NCI-H748 (cell line): ENCODE results near the gene TMX3.
A peak's percentile ranks its signal among the peaks of the same experiment; 100 is the strongest.

ENCODE experiments used
- DNase-seq: peaks from one replicate; lab custom pipeline; 2025; ENCODE audit not compliant: unreplicated experiment; lab: John Stamatoyannopoulos, UW

The TMX3 gene

DNA sequence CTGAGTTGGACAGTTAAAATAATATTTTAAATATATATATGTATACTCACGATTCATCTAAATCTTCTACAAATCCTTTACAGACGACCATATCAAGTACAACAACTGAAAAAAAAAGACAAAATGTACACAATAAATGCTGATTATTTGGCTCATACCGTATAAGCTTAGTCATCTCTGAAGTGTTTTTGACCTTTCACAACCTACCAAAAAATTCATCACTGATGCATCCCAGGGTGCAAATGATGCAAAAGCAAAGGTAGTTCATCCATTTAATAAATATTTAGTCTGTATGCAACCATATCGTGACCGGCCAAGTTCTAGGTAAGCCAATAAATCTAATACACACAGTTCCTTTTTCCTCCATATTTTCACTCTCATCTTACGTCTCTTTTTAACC, 1.1 kb downstream of the TMX3 start:
- DNase-seq, result no peak

DNA sequence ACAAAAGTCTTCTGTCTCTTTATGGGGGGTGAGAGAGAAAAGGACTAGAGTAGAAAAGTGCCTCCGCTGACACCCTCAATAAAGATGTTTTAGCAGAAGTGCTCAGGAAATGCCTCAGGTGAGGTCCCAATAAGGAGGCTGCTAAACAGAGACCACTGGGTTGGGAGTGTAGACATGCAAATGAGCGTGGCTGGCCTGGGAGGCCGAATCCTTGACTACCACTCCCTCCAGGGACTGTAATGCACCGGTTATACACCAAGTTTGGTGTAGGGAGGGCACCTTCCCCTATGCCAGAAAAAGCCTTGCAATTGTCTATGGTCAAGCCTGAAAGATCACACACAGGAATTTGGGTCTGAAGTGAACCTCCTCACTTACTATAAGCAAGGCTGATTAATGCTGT, 1.8 kb downstream of the TMX3 start:
- DNase-seq, result no peak

DNA sequence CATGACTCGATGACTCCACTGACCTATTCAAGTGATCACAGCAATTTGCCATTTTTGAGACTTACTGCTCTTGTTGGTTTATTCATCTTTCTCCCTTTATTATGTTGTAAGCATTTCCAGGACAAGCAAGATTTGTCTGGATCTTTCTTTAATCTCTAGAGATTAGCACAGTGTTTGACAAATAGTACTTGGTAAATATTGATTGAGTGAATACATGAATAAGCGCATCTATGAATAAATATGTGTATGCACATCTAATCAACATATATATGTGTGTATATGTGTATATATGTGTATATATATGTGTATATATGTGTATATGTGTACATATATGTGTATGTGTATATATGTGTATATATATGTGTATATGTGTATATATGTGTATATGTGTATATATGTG, 7.3 kb downstream of the TMX3 start:
- no peak for DNase-seq

DNA sequence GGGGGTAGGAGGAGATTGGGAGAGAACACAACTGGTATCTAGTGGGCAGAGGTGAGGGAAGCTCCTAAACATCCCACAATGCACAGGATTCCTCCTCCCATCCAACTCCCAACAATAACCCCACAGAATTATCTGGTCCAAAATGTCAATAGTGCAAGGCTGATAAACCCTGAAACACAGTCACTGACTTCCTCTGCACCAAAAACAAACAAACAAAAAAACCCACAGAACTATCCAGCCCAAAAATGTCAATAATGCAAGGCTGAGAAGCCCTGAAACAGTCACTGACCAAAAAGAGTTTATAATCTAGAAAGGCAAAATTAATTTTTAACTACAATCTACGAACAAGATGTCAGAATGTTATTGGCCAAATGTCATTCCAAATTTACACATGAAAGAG, 9.8 kb downstream of the TMX3 start:
- no peak for DNase-seq

DNA sequence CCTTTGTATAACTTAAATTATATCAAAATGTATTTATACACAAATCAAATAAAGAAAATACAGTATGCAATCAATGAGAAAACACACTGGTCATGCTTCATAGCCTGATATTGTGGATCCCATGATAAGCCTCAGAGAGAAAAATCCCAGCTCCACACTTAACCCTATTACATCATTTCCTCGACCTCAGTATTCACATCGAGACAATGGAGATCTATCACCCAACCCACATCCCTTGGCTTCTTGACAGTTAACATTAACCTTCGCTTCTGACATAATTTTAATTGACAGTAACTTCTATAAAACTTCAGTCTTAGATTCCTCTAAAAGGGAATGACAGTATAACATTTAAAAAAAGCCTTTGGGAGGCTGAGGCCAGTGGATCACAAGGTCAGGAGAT, 11.6 kb downstream of the TMX3 start:
- no peak for DNase-seq

DNA sequence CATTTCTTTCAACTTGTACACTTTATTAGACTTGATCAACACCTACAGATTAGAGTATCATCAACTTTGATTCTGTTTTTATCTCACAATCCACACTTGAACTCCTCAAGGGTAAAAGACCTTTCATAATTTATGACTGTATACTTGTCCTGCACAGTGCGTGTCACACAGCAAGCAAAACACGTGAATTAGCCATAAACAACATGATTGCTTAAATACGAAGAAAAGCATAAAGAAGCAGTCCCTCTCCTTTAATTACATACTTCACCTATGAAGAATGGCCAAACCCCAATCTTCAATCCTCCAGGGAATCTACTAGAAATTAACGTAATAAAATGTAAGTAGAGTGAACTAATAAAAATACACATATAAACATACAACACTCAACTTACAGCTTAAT, 13.6 kb downstream of the TMX3 start:
- DNase-seq, result no peak

DNA sequence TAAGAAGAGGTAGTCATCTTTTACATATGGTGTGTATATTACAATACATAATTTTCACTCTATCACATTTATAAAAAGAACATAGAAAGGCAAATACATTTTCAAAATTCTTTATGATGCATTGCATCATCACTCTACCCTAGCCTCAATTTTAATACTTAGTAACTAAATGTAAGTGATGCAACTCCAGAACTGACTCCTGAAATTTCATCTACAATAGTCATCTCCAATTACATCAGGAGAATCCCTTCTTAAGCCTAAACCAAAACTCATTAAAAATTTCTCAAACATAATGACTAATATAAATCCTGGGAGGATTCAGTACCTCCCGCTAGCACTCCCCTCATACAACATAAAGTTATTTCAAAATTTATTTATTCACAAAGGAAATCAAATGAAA, 15.9 kb downstream of the TMX3 start:
- DNase-seq, result no peak

DNA sequence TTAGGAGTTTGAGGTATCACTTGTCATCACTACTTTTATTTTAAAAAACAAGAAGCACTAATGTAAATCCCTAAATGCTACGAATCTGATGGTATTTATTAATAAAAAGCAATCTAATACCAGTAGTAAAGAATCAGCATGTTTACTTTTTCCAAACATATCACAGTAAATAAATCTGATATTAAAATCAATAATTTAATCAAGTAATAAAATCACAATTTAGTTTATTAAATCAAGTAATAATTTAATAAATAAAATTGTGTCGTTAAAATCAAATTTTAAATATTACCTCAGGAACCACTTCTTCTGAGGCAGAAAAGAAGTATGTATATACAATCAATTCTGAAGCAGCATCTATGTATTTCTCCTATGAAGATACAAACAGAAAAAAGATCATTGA, 18.0 kb downstream of the TMX3 start:
- DNase-seq, result no peak

DNA sequence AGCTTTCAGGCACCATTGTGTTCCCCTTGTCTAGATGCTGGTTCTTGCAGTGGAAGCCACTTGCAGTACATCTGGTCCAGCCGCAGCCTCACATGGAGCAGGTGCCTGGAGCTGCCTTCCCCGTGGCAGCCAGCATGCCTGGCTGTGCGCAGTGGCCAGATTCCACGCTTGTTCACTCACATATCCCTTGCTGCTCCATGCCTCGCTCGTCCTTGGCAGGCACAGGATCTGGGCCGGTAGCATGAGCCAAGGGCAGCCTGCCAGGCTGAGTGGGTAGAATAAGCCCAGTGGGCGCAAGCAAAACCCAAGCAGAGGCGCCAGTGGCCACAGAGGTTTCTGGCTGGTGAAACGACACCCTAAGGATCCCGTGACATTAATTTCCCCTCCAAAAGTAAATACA, 20.6 kb downstream of the TMX3 start:
- DNase-seq, result no peak

DNA sequence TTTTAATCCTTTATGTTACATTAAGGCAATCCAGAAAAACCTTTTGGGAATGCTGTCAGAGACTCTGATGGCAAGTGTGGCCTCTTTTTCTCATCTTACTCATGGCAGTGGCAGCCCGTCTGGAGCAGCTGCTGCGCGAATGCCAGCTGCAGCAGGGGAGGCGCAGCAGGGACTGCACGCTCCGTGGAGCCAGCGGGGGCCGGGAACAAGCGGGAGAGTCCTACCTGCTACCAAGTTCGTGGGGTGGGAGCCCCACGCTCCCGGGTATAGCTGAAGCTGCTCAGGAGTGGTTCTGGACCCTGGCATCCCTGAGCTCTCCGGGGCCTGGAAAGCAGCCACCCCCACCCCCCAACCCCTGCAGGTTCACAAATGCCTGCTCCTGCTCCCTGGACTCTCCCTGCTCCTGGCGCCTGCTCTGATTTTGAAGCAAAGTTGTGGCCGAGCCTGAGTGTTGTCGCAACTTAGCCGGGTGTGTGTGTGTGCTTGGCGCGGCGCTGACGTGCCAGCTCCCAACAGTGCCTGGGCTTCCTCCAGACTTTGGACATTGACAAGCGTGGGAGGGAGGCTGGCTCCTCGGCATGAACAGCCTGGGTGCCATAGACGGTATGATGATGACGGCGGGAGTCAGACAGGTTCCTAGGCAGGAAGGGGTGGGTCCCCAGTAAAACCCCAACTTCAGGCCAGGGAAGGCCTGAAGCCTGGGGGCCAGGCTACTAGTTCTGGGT, 21.7 kb downstream of the TMX3 start:
- DNase-seq, result no peak

DNA sequence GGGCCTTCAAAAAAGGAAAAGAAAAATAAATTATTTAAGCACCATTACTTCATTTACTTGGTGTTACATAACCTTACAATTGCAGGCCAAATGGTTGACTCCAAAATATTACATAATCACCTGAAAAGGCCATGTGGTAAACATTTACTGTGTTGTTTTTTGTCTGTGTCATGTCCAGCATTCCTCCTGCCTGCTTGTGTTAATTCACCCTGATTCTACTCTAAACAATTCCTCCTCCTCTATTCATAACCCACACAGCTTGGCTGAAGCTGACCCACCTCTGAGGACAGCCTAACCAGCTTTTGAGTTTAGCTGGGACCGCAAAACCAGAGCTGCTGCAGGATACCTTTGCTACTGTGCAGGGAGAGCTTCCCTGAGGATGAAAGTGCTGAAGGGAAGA, 35.4 kb downstream of the TMX3 start:
- DNase-seq, result no peak

DNA sequence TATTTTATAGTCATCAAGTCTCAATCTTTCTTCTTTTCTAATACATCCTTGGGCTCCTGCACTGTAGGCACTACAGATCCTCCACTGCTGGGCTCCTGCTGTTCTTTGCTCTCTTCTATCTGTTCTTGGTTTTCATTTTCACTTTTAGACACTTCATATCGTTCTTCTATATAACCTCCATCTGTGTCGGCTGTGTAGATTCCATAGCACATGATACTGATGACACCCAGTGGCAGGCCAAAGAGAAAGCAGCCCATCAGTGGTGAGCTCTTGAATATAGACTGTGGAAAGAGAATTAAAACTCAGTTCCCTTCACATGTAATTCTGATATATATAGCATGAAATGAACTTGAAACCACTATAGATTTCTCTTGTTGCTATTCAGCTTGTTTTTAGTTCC, 38.0 kb downstream of the TMX3 start:
- DNase-seq, result no peak

DNA sequence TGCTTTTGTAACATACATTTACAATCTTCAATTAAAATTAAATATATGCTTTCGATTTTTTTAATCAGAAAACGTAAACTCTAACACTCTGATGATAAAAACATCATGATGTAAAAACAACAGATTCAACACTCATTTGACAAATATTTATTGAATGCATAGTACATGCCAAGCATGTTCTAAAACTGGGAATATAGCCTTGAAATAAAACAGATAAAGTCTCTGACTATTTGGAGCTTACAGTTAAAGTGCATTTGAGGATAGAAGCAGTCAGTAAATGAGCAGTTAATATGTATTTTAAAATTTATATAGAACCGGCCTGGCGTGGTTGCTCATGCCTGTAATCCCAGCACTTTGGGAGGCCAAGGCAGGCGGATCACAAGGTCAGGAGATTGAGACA, 47.8 kb downstream of the TMX3 start:
- no peak for DNase-seq

DNA sequence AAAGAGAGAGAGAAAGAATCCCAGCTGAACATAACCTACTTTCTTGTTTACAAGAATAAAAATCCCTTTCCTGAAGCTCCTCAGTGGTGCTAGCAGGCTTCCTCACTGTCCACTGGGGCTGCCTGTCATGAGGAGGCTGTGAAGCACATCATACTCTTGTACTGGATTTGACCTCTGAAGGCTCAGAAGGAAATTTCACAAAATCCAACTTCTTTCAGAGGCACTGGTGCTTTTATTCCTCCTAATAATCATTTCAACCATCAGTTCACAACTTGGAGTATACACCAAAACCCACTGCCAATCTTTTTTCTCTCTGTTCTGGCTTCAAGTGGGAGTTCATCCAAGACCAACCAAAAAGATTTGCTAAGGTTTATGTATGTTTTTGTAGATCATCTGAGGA, 48.5 kb downstream of the TMX3 start:
- no peak for DNase-seq

DNA sequence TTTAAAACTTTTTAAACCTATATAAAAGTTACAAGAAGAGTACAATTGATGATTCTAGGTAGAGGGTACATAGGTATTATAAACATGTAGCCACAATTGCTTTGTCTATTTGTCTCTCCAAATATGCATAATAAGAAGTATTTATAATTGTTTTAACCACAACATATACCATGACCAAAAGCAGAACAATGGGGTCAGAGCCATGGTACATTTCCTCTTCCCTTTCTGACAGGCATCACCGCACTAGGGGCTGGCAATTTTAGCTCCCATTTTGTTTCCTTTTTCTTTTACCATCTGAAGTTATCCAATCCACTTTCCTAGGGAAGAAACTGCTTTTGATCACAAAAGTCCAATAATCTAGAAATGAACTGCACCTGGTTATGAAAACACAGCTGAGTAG, 49.3 kb downstream of the TMX3 start:
- no peak for DNase-seq

DNA sequence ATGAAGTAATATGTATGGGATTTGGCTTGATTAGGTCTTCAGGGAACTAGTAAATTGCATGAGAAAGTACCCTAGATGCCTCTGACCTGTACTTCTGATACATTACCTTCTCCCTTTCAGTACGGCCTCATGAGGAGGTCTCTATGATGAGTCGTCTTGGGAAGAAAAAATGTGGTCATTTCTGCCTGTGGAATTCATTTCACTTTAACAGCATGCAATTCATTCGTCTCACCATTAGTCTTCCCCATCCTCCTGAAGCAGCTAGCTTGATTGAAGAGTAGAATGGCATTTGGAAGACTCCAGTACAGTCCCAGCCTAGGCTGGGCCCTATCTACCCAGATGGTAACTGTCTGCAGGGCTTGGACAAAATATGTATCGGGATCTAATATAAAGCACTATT, 52.2 kb downstream of the TMX3 start:
- no peak for DNase-seq

DNA sequence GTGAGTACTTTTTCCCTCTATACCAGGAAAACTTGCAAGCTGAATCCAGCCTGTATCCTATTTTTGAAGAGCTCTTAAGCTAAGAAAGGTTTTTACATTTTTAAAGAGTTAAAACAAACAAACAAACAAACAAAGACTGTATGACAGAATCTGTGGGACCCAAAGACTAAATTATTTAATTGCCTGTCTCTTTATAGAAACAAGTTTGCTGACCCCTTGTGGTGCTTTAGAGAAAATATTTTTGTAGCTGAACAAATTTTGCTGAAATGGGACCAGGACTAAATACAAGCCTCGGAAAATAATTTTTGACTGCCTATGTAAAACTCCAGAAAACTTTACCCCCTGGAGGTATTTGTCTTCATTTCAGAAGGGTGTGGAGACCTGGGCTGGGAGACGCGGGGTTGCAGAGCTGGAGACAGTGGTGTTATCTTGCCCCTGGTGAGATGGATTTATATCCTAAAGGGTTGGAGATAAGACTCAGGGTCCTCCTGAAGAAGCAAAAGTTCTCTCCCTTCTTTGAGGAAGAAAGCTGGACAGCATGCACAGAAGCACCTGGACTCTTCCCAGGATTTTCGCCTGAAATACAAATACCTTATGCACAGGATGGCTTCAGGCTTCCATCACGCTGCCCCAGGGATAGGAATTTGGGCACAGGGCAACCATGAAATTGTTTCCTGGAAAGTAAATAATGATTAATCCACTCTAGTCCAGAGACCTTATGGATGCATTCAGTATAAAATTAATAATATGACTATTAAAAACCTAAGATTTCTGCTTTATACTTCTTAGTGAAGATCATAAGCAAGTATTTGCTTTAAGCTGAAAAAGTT, 54.3 kb downstream of the TMX3 start:
- DNase-seq, result peak; percentile 70

DNA sequence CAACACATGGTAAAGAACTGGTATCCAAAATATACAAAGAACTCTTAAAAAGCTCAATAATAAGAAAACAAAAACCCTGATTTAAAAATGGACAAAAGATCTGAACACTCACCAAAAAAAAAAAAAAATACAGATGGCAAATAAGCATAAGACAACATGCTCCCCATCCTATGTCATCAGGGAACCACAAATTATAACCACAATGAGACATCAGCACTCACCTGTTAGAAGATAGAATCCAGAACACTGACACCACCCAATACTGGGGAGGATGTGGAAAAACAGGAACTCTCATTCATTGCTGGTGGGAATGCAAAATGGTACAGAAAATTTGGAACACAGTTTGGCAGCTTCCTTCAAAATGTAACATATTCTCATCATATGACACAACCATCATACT, 66.7 kb downstream of the TMX3 start:
- DNase-seq, result no peak

DNA sequence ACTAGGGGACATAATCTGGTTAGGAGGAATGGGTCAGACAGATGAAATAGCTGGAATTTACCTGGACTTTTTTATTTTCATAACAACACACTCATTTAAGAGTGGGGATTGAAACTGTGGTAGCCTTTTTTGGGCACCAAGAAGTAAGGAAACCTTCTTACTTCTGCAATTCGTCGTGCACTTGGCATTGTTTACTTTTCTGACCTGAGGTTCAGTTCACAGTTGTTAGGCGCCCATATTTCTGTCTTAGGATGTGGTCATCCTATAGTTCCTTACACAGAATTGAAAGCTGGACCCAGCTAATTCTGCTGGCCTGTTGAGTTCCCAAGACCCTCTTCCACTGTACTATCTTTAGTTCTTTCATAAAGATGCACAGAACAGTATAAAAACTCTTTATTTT, 72.9 kb downstream of the TMX3 start:
- DNase-seq, result no peak

DNA sequence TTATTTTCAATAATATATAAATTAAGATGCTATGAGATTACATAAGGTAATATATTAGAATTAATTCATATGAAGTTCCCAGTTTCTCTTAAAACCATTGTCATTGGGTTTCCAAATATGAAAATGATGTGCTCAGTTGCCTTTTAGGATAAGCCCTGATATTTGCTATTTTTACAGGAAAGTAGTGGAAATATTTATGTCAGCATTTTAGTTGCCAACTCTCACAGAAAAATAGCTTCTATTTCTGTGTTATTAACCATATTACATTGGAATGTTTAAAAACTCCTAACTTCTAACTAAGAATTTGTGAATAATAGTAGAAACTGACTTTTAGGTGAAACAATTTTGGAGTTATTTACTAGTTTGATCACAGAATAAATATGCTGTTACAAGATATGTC, 74.0 kb downstream of the TMX3 start:
- no peak for DNase-seq

DNA sequence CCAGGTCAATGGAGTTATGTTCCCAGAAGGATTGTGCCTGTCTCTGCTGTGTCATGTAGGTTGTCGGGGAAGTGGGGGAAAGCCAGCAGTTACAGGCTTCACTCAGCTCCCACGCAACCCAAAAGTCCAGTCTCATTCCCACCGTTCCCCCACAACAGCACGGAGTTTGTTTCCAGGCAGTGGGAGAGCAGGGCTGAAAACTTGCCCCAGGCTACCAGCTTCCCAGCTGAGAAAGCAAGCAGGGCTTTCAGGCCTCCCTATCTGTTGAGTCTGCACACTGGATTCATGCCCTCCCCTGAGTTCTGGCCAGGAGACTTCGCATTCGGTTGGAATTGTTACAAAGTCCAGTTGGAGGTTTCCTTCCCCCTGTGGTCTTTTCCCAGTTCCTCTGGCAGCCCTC, 76.3 kb downstream of the TMX3 start:
- DNase-seq, result no peak

DNA sequence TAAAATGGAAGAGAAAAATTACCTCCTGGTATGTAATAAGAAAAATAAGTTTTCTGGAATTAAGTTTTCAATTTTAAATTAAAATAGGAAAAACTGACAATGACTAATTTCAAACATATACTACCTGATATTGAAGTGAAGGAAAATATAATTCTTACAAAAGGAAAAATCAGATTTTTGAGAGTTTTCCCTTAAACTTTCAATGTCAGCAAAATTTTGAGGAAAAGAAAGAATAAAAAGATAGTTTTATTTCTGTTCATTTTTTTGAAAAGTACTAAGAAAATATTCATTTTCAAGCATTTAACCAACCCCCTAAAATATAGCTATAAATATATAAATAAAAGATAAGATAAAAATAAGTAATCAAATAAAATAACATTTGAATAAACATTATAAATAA, 87.1 kb downstream of the TMX3 start:
- no peak for DNase-seq
